ENCODE data around the gene METTL6.

GRCh38 chr3:15361494-15362214, 65.7 kb downstream of the METTL6 start:
- TF ChIP-seq CTCF (conservative IDR thresholded peaks at IDR 0.05), result no peak
- TF ChIP-seq ZFX (IDR thresholded peaks at IDR 0.05), result no peak

Data from C4-2B (cell line).